HG03571 (cell line): ENCODE data around the gene FGD6.
A peak's percentile ranks its signal among the peaks of the same experiment; 100 is the strongest.
"Not testable (repeated sequence)": the region's sequence is repeated elsewhere in the genome, so short reads cannot be mapped to it uniquely, and the experiment has no call there.

Experiments
- ATAC-seq: cut with Tn5 transposase; IDR thresholded peaks from one replicate; pipeline ENCODE4 v1.9.1; 2021; ENCODE audit not compliant: unreplicated experiment

FGD6 gene

GRCh38 chr12:95235621-95236020 lies 18.4 kb upstream of the FGD6 start:
- not testable (repeated sequence) for ATAC-seq

GRCh38 chr12:95234187-95234586 lies 16.9 kb upstream of the FGD6 start:
- ATAC-seq: not testable (repeated sequence)

GRCh38 chr12:95231190-95231589 lies 13.9 kb upstream of the FGD6 start:
- ATAC-seq: no peak

- no peak for ATAC-seq
Observed at GRCh38 chr12:95230313-95230712, 13.0 kb upstream of the FGD6 start.

- ATAC-seq: no peak
Observed at GRCh38 chr12:95229636-95230035, 12.4 kb upstream of the FGD6 start.

GRCh38 chr12:95228617-95229016 lies 11.3 kb upstream of the FGD6 start:
- ATAC-seq: no peak

- ATAC-seq: no peak
Observed at GRCh38 chr12:95227818-95228356, 10.6 kb upstream of the FGD6 start.

GRCh38 chr12:95225645-95226212 lies 8.5 kb upstream of the FGD6 start:
- no peak for ATAC-seq

- no peak for ATAC-seq
Observed at GRCh38 chr12:95224202-95225170, 7.2 kb upstream of the FGD6 start.

GRCh38 chr12:95220726-95221125 lies 3.5 kb upstream of the FGD6 start:
- ATAC-seq: no peak

GRCh38 chr12:95220190-95220589 lies 2.9 kb upstream of the FGD6 start:
- no peak for ATAC-seq

GRCh38 chr12:95218150-95219133 lies 1.2 kb upstream of the FGD6 start:
- peak; percentile 2 for ATAC-seq

- peak; percentile 23 for ATAC-seq
Observed at GRCh38 chr12:95216711-95217376, 423 bp downstream of the FGD6 start.

GRCh38 chr12:95215949-95216348 lies 1.3 kb downstream of the FGD6 start:
- ATAC-seq: no peak

- ATAC-seq: no peak
Observed at GRCh38 chr12:95214466-95214865, 2.8 kb downstream of the FGD6 start.

GRCh38 chr12:95213928-95214327 lies 3.3 kb downstream of the FGD6 start:
- no peak for ATAC-seq

GRCh38 chr12:95213119-95213518 lies 4.1 kb downstream of the FGD6 start:
- no peak for ATAC-seq

- ATAC-seq: no peak
Observed at GRCh38 chr12:95212586-95212985, 4.7 kb downstream of the FGD6 start.

GRCh38 chr12:95208678-95209077 lies 8.6 kb downstream of the FGD6 start:
- ATAC-seq: no peak

- no peak for ATAC-seq
Observed at GRCh38 chr12:95207407-95207806, 9.9 kb downstream of the FGD6 start.
